GM23248 (cell line): ENCODE measurements around the gene GBF1. TPM values are rescaled to one million over a fixed set of nuclear protein-coding genes. Genes with fewer than 3 reads are reported as not detected.

Experiments
- DNase-seq: peaks from one replicate; pipeline ENCODE4 v3.0.0-alpha.2; 2015
- H2AFZ ChIP-seq: fragments of 200-600 bp; sonication (generic); 2 replicates; pipeline ENCODE4 v1.6.1; 2016; ENCODE audit warnings: antibody characterized with exemption
- H3F3A ChIP-seq: fragments of 200-600 bp; sonication (generic); 2 replicates; pipeline ENCODE4 v1.6.1; 2016; ENCODE audit warnings: mild to moderate bottlenecking, antibody characterized with exemption, mixed run types; ENCODE audit not compliant: insufficient read depth
- H3K27ac ChIP-seq: fragments of 200-600 bp; sonication (generic); 2 replicates; pipeline ENCODE4 v1.5.1; 2016; ENCODE audit warnings: mild to moderate bottlenecking
- H3K27me3 ChIP-seq: fragments of 200-600 bp; sonication (generic); replicated peaks from 2 replicates; pipeline ENCODE4 v1.6.1; 2016; ENCODE audit warnings: mild to moderate bottlenecking; ENCODE audit not compliant: insufficient read depth
- H3K36me3 ChIP-seq: fragments of 200-600 bp; sonication (generic); 2 replicates; pipeline ENCODE4 v1.6.1; 2016; ENCODE audit warnings: low read depth, mild to moderate bottlenecking
- H3K4me1 ChIP-seq: fragments of 200-600 bp; sonication (generic); 2 replicates; pipeline ENCODE4 v1.6.1; 2016; ENCODE audit warnings: mild to moderate bottlenecking; ENCODE audit not compliant: insufficient read depth
- H3K4me2 ChIP-seq: fragments of 200-600 bp; sonication (generic); one replicate; pipeline ENCODE4 v1.6.1; 2016; ENCODE audit warnings: mild to moderate bottlenecking; ENCODE audit not compliant: unreplicated experiment
- H3K4me3 ChIP-seq: fragments of 200-600 bp; sonication (generic); 2 replicates; pipeline ENCODE4 v1.5.1; 2016; ENCODE audit warnings: mild to moderate bottlenecking
- H3K79me2 ChIP-seq: fragments of 200-600 bp; sonication (generic); 2 replicates; pipeline ENCODE4 v1.6.1; 2016; ENCODE audit warnings: mild to moderate bottlenecking; ENCODE audit not compliant: insufficient read depth
- H3K9ac ChIP-seq: fragments of 200-600 bp; sonication (generic); 2 replicates; pipeline ENCODE4 v1.6.1; 2016; ENCODE audit warnings: mild to moderate bottlenecking
- H3K9me2 ChIP-seq: fragments of 200-600 bp; sonication (generic); 2 replicates; pipeline ENCODE4 v1.6.1; 2016; ENCODE audit warnings: mixed run types, mild to moderate bottlenecking, moderate library complexity; ENCODE audit not compliant: insufficient read depth
- H3K9me3 ChIP-seq: fragments of 200-600 bp; sonication (generic); one replicate; pipeline ENCODE4 v1.6.1; 2017; ENCODE audit warnings: low read depth
- H4K20me1 ChIP-seq: fragments of 200-600 bp; sonication (generic); 2 replicates; pipeline ENCODE4 v1.6.0; 2016; ENCODE audit not compliant: insufficient read depth
- EZH2 ChIP-seq: fragments of 200-600 bp; sonication (generic); IDR thresholded peaks from 2 replicates; pipeline ENCODE4 v1.6.1; 2018; ENCODE audit warnings: antibody characterized with exemption, mild to moderate bottlenecking; ENCODE audit not compliant: insufficient read depth, poor library complexity, severe bottlenecking
- EZH2phosphoT487 ChIP-seq: fragments of 200-600 bp; sonication (generic); IDR thresholded peaks from 2 replicates; pipeline ENCODE4 v1.6.1; 2018; ENCODE audit warnings: antibody characterized with exemption, moderate library complexity, mild to moderate bottlenecking, low read depth; ENCODE audit not compliant: insufficient read depth
- WGBS, 2 experiments: methylation state at CpG; one replicate each; pipeline ENCODE4 v1.1.6; 2015 to 2017; ENCODE audit warnings: low lambda C conversion rate in 2 of 2, low coverage in 1 of 2; ENCODE audit errors: missing lambda C conversion rate in 2 of 2; 5-methylcytosine and 5-hydroxymethylcytosine counted together
- in situ Hi-C: fragments of 300-500 bp; cut with MboI; formaldehyde crosslinking; loops from 2 replicates; pipeline ENCODE4 v1.15.0; 2020
- polyA plus RNA-seq: library from polyadenylated mRNA; unstranded; fragments of >200 nt; fragmentation: Nextera tagmentation; extraction: Ambion mirVana; gene quantifications from 2 replicates; pipeline ENCODE4 v1.2.1, GENCODE V29; 2016
- total RNA-seq: library from RNA; depleted of rRNA; stranded (reverse); fragments of >200 nt; shearing (Covaris generic); gene quantifications from 2 replicates; pipeline ENCODE4 v1.2.3, GENCODE V29; 2014

The GBF1 gene
- total and polyA plus RNA-seq, 2 experiments from 2014 or later = 29.8 to 43.9 TPM

GRCh38 chr10:102226542-102226870, 18.8 kb upstream of the GBF1 start:
- Histone ChIP-seq H3K27me3 (no peaks in the 10 kb centered on the region; the same call in 1 of the 2 replicates), H4K20me1 (no peaks in the 10 kb centered on the region), H3K36me3 (no peaks in the 10 kb centered on the region), H3K9me3 (no peaks in the 10 kb centered on the region), H3K9ac (peak overlapping the region; percentile 26; the same call in 1 of the 2 replicates), H3K4me3 (peak overlapping the region; percentile 60), H3K4me1 (peaks cover 16% of the 10 kb centered on the region), H3K4me2 (peak overlapping the region; percentile 47), H2AFZ (peak overlapping the region; percentile 95), H3K79me2 (no peaks in the 10 kb centered on the region), H3F3A (peaks cover 14% of the 10 kb centered on the region), H3K9me2 (no peaks in the 10 kb centered on the region), H3K27ac (0 out of 2 replicates have a peak overlapping the region, but pooled peaks have one; percentile 10)
- no peak for DNase-seq
- TF ChIP-seq EZH2 (no peak), EZH2phosphoT487 (no peak)
- in situ Hi-C loops = loop anchor here (5.0 kb wide), 1 partner anchor 121 kb away; no protein-coding TSS in a partner anchor
- WGBS, 2 experiments = 54 to 59% methylated on average over 7 to 8 of the region's 8 CpGs

DNA sequence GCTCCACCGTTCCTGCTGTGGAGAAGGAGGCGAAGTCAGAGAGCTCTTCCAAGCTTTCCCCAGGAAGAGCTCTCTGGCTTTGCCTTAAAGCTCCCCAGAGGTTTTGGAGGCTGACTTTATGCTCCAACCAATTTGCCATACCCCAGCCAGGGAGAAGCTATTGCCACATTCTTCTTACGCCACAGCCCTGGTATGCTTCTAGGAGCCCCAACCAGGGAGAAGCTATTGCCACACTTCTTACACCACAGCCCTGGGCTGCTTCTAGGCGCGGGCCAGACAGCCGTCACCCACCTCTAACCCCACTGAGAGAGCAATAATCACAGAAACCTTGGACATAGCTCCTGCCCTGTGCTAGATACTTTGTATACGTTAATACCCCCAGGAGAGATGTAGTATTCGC, 18.3 kb upstream of the GBF1 start:
- Histone ChIP-seq H3K36me3 (no peaks in the 10 kb centered on the region), H2AFZ (no peak overlapping the region), H3K4me1 (peaks cover 16% of the 10 kb centered on the region), H3F3A (peaks cover 14% of the 10 kb centered on the region), H3K4me2 (peak overlapping the region; percentile 47), H3K4me3 (no peak overlapping the region), H3K79me2 (no peaks in the 10 kb centered on the region), H3K9me3 (no peaks in the 10 kb centered on the region), H3K9ac (no peak overlapping the region; the same call in 1 of the 2 replicates), H3K27me3 (no peaks in the 10 kb centered on the region; the same call in 1 of the 2 replicates), H4K20me1 (no peaks in the 10 kb centered on the region), H3K9me2 (no peaks in the 10 kb centered on the region), H3K27ac (no peak overlapping the region)
- in situ Hi-C loops = loop anchor here (5.0 kb wide), 1 partner anchor 120 kb away; no protein-coding TSS in a partner anchor
- TF ChIP-seq EZH2 (no peak), EZH2phosphoT487 (no peak)
- DNase-seq = peak; percentile 91
- WGBS, 2 experiments = 43% methylated on average over 8 of the region's 8 CpGs

DNA sequence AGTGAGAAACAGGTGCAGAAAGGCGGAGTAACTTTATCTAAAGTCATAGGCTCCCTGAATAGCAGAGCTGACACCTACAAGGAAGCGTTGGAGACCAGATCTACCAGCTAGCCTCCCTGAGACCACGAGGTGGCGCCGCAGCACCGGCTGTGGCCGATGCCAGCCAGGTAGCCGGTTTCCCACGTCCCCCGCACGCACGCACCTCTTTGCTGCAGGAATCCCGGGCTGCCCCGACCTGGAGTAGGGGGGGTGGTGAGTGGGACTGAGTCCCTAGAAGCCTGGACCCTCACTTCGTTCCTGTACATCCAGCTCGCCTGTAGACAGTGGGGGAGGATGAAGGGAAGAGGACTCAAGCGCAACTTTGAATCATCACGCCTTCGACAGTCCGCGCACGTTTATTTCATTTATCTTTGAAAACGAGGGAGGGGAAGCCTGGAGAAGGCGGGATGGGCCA, 15.5 kb upstream of the GBF1 start:
- peak overlapping the region; percentile 67 for H2AFZ ChIP-seq

GRCh38 chr10:102230264-102230860, 15.0 kb upstream of the GBF1 start:
- in situ Hi-C loops = no loop called here
- peaks cover 8% of the 10 kb centered on the region for H3F3A ChIP-seq
- DNase-seq = peak; percentile 84
- H3K4me1 ChIP-seq = peaks cover 13% of the 10 kb centered on the region
- peak overlapping the region; percentile 67 for H2AFZ ChIP-seq
- H3K27me3 ChIP-seq = no peaks in the 10 kb centered on the region
- H4K20me1 ChIP-seq = no peaks in the 10 kb centered on the region
- peak overlapping the region; percentile 29 for H3K9ac ChIP-seq
- peak overlapping the region; percentile 86 for H3K4me2 ChIP-seq
- H3K27ac ChIP-seq = no peak overlapping the region
- 1 to 2% methylated on average over 37 to 50 of the region's 50 CpGs for WGBS, 2 experiments
- no peaks in the 10 kb centered on the region for H3K9me3 ChIP-seq
- H3K79me2 ChIP-seq = no peaks in the 10 kb centered on the region
- H3K9me2 ChIP-seq = no peaks in the 10 kb centered on the region
- no peaks in the 10 kb centered on the region for H3K36me3 ChIP-seq
- H3K4me3 ChIP-seq = peak overlapping the region; percentile 65
- TF ChIP-seq EZH2phosphoT487 = no peak
- no peak for TF ChIP-seq EZH2

More for the DNA sequence above, 15.5 kb upstream of the GBF1 start:
- Histone ChIP-seq H3F3A (peaks cover 13% of the 10 kb centered on the region), H3K36me3 (no peaks in the 10 kb centered on the region), H3K9me3 (no peaks in the 10 kb centered on the region), H4K20me1 (no peaks in the 10 kb centered on the region), H3K27me3 (no peaks in the 10 kb centered on the region), H3K4me1 (peaks cover 16% of the 10 kb centered on the region), H3K27ac (no peak overlapping the region), H3K4me2 (peak overlapping the region; percentile 86), H3K4me3 (peak overlapping the region; percentile 65), H3K9ac (0 out of 2 replicates have a peak overlapping the region, but pooled peaks have one; percentile 27), H3K79me2 (no peaks in the 10 kb centered on the region), H3K9me2 (no peaks in the 10 kb centered on the region)
- in situ Hi-C loops = loop anchor here (5.0 kb wide), 1 partner anchor 117 kb away; no protein-coding TSS in a partner anchor
- peak; percentile 87 for DNase-seq
- 1 to 2% methylated on average over 24 of the region's 24 CpGs for WGBS, 2 experiments
- no peak for TF ChIP-seq EZH2
- no peak for TF ChIP-seq EZH2phosphoT487
